Activated T-helper 9 cell treated with anti-CD3 and anti-CD28 coated beads, Interleukin-2, amount 50 U/mL, for 16 hours (primary cell): ENCODE data around the gene STX3.
"Not testable (repeated sequence)": the region's sequence is repeated elsewhere in the genome, so short reads cannot be mapped to it uniquely, and the experiment has no call there.

Experiments used
- DNase-seq: peaks from one replicate; pipeline ENCODE4 v3.0.0-alpha.2; 2020; ENCODE audit warnings: low read depth

Gene STX3

DNA sequence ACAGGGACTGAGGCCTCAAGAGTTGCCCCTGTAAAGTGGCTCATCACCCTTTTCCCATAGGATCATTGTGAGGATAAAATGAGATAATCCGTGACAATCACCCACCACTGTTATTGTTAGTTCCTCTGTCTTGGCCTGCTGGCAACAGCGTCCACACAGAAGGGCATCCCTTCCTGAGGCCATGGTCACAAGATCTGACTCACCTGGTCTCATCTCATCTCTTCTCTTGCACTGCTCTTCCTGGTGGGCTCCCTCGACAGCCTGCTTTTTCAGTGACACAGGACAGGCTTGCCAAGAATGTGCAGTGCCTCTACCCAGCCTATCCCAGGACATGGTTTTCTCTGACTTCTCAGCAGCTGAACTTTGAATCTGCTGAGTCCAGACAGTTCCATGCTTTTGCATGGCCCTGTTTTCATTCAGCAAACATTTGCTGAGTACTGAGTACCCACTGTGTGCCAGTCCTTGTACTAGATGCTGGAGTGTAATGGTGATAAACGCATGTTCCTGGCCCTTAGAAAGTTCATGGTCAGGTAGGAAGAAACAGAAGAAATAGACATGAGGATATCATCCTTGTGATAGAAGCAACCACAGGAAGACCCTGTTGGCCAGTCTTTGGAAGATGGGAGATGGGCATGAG is 3.3 kb downstream of the STX3 start:
- DNase-seq = no peak

GRCh38 chr11:59759900-59760299 is 4.7 kb downstream of the STX3 start:
- no peak for DNase-seq

- no peak for DNase-seq
Observed at GRCh38 chr11:59760771-59761170, 5.6 kb downstream of the STX3 start.

DNA sequence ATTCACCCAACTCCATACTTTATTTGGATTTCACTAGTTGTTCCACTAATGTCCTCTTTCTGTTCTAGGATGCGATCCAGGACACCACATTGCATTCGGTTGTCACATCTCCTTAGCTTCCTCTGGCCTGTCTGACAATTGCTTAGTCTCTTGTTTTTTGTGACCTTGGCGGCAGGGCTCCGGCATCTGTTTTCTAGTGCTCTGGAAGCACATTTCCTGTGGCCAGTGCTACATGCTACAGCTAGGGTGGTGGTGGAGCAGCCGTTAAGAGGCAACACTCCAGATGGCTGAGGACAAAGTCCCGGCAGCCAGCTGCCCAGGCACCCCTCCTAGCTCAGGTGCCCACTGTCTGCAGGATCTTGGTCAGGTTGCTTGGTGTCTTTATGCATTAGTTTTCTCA is 6.8 kb downstream of the STX3 start:
- DNase-seq = no peak

- DNase-seq = no peak
Observed at GRCh38 chr11:59765068-59765735, 10.0 kb downstream of the STX3 start.

GRCh38 chr11:59766542-59767224 is 11.5 kb downstream of the STX3 start:
- no peak for DNase-seq

DNA sequence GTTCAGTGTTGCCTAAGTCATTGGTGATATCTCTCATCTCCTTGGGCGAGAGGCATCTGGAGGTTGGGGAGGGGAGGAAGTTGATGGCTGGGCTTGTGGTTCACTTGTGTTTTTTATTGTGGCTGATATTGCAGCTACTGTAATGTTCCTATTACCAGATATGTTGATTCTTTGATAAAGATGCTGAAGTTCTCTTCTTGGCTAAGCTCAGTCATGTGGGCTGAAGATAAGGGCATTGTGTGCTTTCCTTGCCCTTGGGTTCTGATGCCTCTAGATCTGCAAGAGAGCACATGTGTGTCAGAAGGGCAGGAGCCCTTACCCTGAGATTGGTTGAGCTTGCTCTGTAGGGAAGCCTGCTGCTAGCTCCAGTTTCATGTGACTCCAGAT is 12.0 kb downstream of the STX3 start:
- DNase-seq = no peak

GRCh38 chr11:59769111-59769510 is 13.9 kb downstream of the STX3 start:
- no peak for DNase-seq

GRCh38 chr11:59769828-59770227 is 14.7 kb downstream of the STX3 start:
- DNase-seq = no peak

GRCh38 chr11:59770319-59770718 is 15.1 kb downstream of the STX3 start:
- no peak for DNase-seq

DNA sequence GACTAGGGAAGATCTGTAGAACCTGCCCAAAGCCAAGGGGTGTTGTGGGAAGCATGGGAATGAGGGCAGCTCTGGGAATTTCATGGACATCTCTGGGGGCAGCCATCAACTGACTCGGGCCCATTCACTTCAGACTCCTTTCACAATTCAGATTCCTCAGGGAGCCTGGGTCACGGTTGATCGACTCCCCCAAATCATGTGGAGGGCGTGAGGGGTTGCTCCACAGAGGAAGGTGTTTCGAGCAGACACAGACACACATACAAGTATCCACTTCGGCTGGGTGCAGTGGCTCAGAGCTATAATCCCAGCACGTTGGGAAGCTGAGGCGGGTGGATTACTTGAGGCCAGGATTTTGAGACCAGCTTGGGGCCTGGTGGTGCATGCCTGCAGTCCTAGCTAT is 15.7 kb downstream of the STX3 start:
- DNase-seq = no peak

DNA sequence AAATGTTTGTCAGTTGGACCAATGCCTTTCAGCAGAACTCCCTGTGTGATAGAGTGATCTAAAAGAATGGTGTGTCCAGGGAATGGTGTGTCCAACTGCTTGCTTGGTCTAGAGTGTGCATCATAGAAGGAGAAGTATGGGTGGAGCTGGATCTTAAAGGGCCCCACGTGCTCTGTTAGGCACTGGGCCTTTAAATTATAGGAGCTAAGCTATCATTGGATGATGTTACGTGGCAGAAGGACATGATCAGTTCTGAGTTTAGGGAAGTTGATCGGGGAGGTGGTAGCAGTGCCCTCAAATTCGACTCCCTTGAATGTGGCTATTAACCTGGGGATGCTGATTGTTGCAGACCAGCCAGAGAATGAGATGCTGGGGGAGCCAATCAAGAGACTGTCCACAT is 16.4 kb downstream of the STX3 start:
- DNase-seq = no peak

- DNase-seq = no peak
Observed at GRCh38 chr11:59773083-59773440, 17.9 kb downstream of the STX3 start.

GRCh38 chr11:59776210-59777066 is 21.3 kb downstream of the STX3 start:
- DNase-seq = no peak

DNA sequence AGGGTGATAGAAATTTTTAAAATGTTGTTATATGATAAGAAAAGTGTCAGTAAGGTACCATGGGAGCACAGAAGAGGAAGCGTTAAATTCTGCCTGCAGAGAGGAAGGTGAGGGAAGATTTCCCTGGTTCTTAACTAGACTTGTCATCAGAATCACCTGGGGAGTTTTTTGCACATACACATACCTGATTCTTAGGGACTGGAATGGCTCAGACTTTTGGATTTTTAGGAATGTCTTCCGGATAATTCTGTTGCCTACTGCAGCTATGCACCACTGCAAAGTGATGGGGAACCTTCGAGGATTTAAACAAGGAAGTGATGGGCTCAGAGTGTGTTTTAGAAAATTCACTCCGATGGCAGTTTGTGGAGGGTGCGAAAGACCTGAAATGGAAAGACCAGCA is 21.9 kb downstream of the STX3 start:
- no peak for DNase-seq

GRCh38 chr11:59778122-59778521 is 22.9 kb downstream of the STX3 start:
- no peak for DNase-seq

- no peak for DNase-seq
Observed at GRCh38 chr11:59779487-59779886, 24.3 kb downstream of the STX3 start.

DNA sequence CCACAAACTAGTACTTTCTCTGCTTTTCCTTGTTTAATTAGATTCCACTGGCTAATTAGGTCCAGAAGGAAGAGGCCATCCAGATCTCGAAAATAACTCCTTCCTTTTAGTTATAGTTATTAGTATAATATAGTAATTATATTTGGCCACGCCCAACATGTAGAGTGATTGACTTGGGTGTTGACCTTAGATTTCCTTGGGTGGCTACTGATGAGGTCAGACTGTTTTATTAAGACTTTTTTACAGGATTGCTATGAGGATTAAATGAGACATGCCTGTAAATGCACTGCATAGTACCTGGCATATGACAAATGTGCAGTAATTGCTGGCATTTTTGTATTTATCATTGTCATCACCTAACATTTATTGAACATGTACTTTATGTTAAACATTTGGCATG is 26.9 kb downstream of the STX3 start:
- DNase-seq = no peak

GRCh38 chr11:59783632-59784090 is 28.5 kb downstream of the STX3 start:
- no peak for DNase-seq

DNA sequence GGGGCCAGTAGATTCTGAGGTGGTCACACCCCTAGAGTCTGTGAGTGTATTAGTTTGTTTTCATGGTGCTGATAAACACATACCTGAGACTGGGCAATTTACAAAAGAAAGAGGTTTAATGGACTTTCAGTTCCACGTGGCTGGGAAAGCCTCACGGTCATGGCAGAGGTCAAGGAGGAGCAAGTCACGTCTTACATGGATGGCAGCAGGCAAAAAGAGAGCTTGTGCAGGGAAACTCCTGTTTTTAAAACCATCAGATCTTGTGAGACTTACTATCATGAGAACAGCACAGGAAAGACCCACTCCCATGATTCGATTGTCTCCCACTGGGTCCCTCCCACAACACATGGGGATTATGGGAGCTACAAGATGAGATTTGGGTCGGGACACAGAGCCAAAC is 29.3 kb downstream of the STX3 start:
- DNase-seq = not testable (repeated sequence)

- no peak for DNase-seq
Observed at GRCh38 chr11:59785818-59786217, 30.6 kb downstream of the STX3 start.

DNA sequence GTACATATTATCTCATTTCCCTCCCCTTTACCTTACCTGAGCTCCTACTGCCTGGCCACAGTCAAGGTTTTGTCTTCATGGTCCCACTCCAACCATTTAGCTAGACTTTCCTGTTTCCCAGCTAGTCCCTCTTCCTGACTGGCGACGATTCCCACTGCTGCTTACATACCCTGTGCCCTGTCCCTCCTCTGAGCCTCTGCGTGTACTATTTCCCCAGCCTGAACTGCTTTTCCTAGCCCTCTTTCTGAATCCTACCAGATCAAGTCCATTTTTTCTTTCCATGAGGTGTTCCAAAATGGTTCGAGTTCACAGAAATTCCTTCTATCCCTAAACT is 32.0 kb downstream of the STX3 start:
- no peak for DNase-seq

DNA sequence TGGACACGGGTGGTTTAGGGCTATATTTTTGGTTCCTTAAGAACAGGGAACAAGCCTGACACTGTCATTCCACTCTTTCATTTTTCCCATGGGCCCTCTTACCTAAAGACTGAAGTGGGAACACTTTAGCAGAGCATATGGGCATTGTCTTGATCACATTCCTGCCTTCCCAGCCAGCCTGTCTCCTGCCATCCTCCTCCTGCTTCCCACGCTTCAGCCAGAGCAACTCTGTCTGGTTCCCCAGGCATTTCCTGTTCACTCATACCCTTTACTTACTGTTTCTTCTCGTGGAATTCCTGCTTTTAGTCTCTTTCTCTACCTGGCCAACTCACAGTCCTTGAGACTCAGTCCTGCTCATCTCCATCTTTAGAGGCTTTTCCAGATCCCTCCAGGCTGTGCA is 32.6 kb downstream of the STX3 start:
- DNase-seq = no peak
